Vagina (tissue), 2 donors: ENCODE measurements around the gene MVK. TPM values are rescaled to one million over a fixed set of nuclear protein-coding genes. Genes with fewer than 3 reads are reported as not detected.

Experiments used
- DNase-seq, 2 donors: peaks; one replicate each; pipeline ENCODE4 v3.0.0-alpha.2; 2017; ENCODE audit errors: extremely low spot score in 2 of 2
- H3K27ac ChIP-seq: fragments of 200-600 bp; sonication (generic); one replicate; pipeline ENCODE4 v1.5.1; 2019
- H3K27me3 ChIP-seq: fragments of 200-600 bp; sonication (generic); one replicate; pipeline ENCODE4 v1.5.1; 2019
- H3K36me3 ChIP-seq, 2 donors: fragments of 200-600 bp; sonication (generic); one replicate each; pipeline ENCODE4 v1.5.1; 2017 to 2019
- H3K4me1 ChIP-seq: fragments of 200-600 bp; sonication (generic); one replicate; pipeline ENCODE4 v1.5.1; 2019
- H3K4me3 ChIP-seq, 2 donors: fragments of 200-600 bp; sonication (generic); 1 replicate in 1 of 2; 2 replicates in 1 of 2; pipeline ENCODE4 v1.5.1; 2016 to 2019
- H3K9me3 ChIP-seq: fragments of 200-600 bp; sonication (generic); one replicate; pipeline ENCODE4 v1.5.1; 2019
- CTCF ChIP-seq, 3 experiments: fragments of 450-650 bp in 2 of 3; fragments of 200-600 bp in 1 of 3; sonication (generic) in 1 of 3; IDR thresholded peaks; one replicate each; pipeline ENCODE4 v1.5.1; 2017 to 2019; ENCODE audit warnings: antibody characterized with exemption in 3 of 3, mild to moderate bottlenecking in 2 of 3, moderate library complexity in 2 of 3
- POLR2A ChIP-seq, 2 donors: fragments of 450-650 bp; IDR thresholded peaks; one replicate each; pipeline ENCODE4 v1.6.1; 2017; ENCODE audit warnings: antibody characterized with exemption in 2 of 2, mild to moderate bottlenecking in 2 of 2, moderate library complexity in 2 of 2
- POLR2AphosphoS5 ChIP-seq, 2 donors: sonication (generic); formaldehyde crosslinking; IDR thresholded peaks; one replicate each; pipeline ENCODE4 v1.9.0; 2017; ENCODE audit warnings: antibody characterized with exemption in 2 of 2, mild to moderate bottlenecking in 2 of 2, low read depth in 1 of 2; ENCODE audit not compliant: insufficient read depth in 1 of 2
- intact Hi-C: fragments of 100-400 bp; cut with DNase I; formaldehyde crosslinking; loops from one replicate; pipeline ENCODE4 v1.15.1; 2023
- total RNA-seq: library from RNA; depleted of rRNA; stranded (reverse); fragments of >200 nt; gene quantifications from one replicate; pipeline ENCODE4 v1.2.3, GENCODE V29; 2016

The MVK gene
- total RNA-seq, 1 donor from 2014 or later, result 24.1 TPM

- no peak for DNase-seq
- Histone ChIP-seq H3K27me3 (no peaks in the 10 kb centered on the region), H3K27ac (no peak overlapping the region), H3K36me3 (no peaks in the 10 kb centered on the region), H3K4me1 (no peaks in the 10 kb centered on the region), H3K9me3 (no peaks in the 10 kb centered on the region), H3K4me3 (no peak overlapping the region)
- TF ChIP-seq POLR2A (IDR thresholded peaks at IDR 0.05), result no peak
- TF ChIP-seq POLR2AphosphoS5 (IDR thresholded peaks at IDR 0.05; ENCODE audit: insufficient read depth in 1 of 2, low read depth in 1 of 2), result no peak
- no peak for TF ChIP-seq CTCF (IDR thresholded peaks at IDR 0.05)
- intact Hi-C loops, result no loop called here
Measured at GRCh38 chr12:109625131-109625559, 51.6 kb downstream of the MVK start.

- no peak for TF ChIP-seq CTCF (IDR thresholded peaks at IDR 0.05)
- TF ChIP-seq POLR2A (IDR thresholded peaks at IDR 0.05), result no peak
- no peak for TF ChIP-seq POLR2AphosphoS5 (IDR thresholded peaks at IDR 0.05; ENCODE audit: insufficient read depth in 1 of 2, low read depth in 1 of 2)
- Histone ChIP-seq H3K4me3 (no peak overlapping the region), H3K4me1 (no peaks in the 10 kb centered on the region), H3K9me3 (no peaks in the 10 kb centered on the region), H3K27me3 (no peaks in the 10 kb centered on the region), H3K27ac (no peak overlapping the region), H3K36me3 (no peaks in the 10 kb centered on the region)
- intact Hi-C loops, result no loop called here
- DNase-seq, result no peak
Measured at GRCh38 chr12:109625749-109626377, 52.3 kb downstream of the MVK start.

GRCh38 chr12:109626378-109627115 lies 53.0 kb downstream of the MVK start:
- Histone ChIP-seq H3K9me3 (no peaks in the 10 kb centered on the region), H3K4me3 (no peak overlapping the region), H3K27me3 (no peaks in the 10 kb centered on the region), H3K27ac (no peak overlapping the region), H3K4me1 (no peaks in the 10 kb centered on the region), H3K36me3 (no peaks in the 10 kb centered on the region)
- intact Hi-C loops, result no loop called here
- DNase-seq, result no peak
- no peak for TF ChIP-seq POLR2AphosphoS5 (IDR thresholded peaks at IDR 0.05; ENCODE audit: insufficient read depth in 1 of 2, low read depth in 1 of 2)
- TF ChIP-seq CTCF (IDR thresholded peaks at IDR 0.05), result no peak
- no peak for TF ChIP-seq POLR2A (IDR thresholded peaks at IDR 0.05)

- no peaks in the 10 kb centered on the region for H3K4me1 ChIP-seq
- no peaks in the 10 kb centered on the region for H3K9me3 ChIP-seq
- H3K36me3 ChIP-seq, result no peaks in the 10 kb centered on the region
- H3K27me3 ChIP-seq, result no peaks in the 10 kb centered on the region
- DNase-seq, result no peak
- no peak overlapping the region for H3K4me3 ChIP-seq
- intact Hi-C loops, result no loop called here
- no peak overlapping the region for H3K27ac ChIP-seq
- TF ChIP-seq CTCF (IDR thresholded peaks at IDR 0.05) (no peak), POLR2A (IDR thresholded peaks at IDR 0.05) (no peak), POLR2AphosphoS5 (IDR thresholded peaks at IDR 0.05; ENCODE audit: insufficient read depth in 1 of 2, low read depth in 1 of 2) (no peak)
Measured at GRCh38 chr12:109627633-109628032, 54.0 kb downstream of the MVK start.

GRCh38 chr12:109630107-109630506 lies 56.5 kb downstream of the MVK start:
- H3K4me1 ChIP-seq, result no peaks in the 10 kb centered on the region
- H3K27me3 ChIP-seq, result no peaks in the 10 kb centered on the region
- no peak for TF ChIP-seq POLR2A (IDR thresholded peaks at IDR 0.05)
- intact Hi-C loops, result no loop called here
- H3K36me3 ChIP-seq, result no peaks in the 10 kb centered on the region
- no peak overlapping the region for H3K4me3 ChIP-seq
- H3K27ac ChIP-seq, result no peak overlapping the region
- H3K9me3 ChIP-seq, result no peaks in the 10 kb centered on the region
- DNase-seq, result no peak
